ENCODE measurements around the gene GARRE1. TPM values are rescaled to one million over a fixed set of nuclear protein-coding genes. Genes with fewer than 3 reads are reported as not detected.
"Not testable (repeated sequence)": the region's sequence is repeated elsewhere in the genome, so short reads cannot be mapped to it uniquely, and the experiment has no call there.

The GARRE1 gene
- total and polyA plus RNA-seq, 2 of the 13 experiments (the other 11 are each of a cell fraction or from before 2014, with no cell fraction given): 8.0 to 11.7 TPM

- BruUV-seq (replicated peaks); DNase-seq (ENCODE audit: low spot score); intact Hi-C loops (cut with micrococcal nuclease; ENCODE audit: unreplicated experiment); H3K4me1 ChIP-seq (ENCODE audit: insufficient read depth, low read length); H3K9me3 ChIP-seq (ENCODE audit: low read length); H3K27me3 ChIP-seq (ENCODE audit: control insufficient read depth in 1 of 2, insufficient read depth in 2 of 2, low read length in 2 of 2); POLR2A ChIA-PET; CTCF ChIA-PET (ENCODE audit: low intra/inter-chr PET ratio, low total read pairs); H3K4me3 ChIP-seq (replicated peaks in 1 of 3; ENCODE audit: insufficient read depth in 1 of 3, low read depth in 2 of 3, low read length in 3 of 3); ATAC-seq; H4K20me1 ChIP-seq (ENCODE audit: insufficient read depth, low read length); H3K9ac ChIP-seq (ENCODE audit: insufficient read depth, low read depth, low read length); H3K27ac ChIP-seq (ENCODE audit: extremely low read length, insufficient read depth, low read length); H3K4me2 ChIP-seq (ENCODE audit: low read depth, low read length); in situ Hi-C loops (cut with HindIII; ENCODE audit: extremely low pct_ligation_motif_present, low pct_unique_long_range_greater_than_20kb); H2AFZ ChIP-seq (ENCODE audit: low read length); FAIRE-seq; H3K79me2 ChIP-seq (ENCODE audit: insufficient read depth, low read length): not testable (repeated sequence)
- peaks cover 3 to 50% of the 10 kb centered on the region in 2 experiments; a peak in 4 of 5 replicates for H3K36me3 ChIP-seq (replicated peaks in 1 of 2; ENCODE audit: control insufficient read depth in 1 of 2, insufficient read depth in 2 of 2, low read length in 2 of 2)
- WGBS (ENCODE audit: low lambda C conversion rate): 97% methylated on average over 7 of the region's 7 CpGs
Observed at GRCh38 chr19:34205324-34205723, 49.0 kb upstream of the GARRE1 start.

- Histone ChIP-seq H3K9ac (ENCODE audit: insufficient read depth, low read depth, low read length) (no peak overlapping the region), H3K79me2 (ENCODE audit: insufficient read depth, low read length) (no peaks in the 10 kb centered on the region), H3K9me3 (ENCODE audit: low read length) (no peaks in the 10 kb centered on the region), H3K36me3 (replicated peaks in 1 of 2; ENCODE audit: control insufficient read depth in 1 of 2, insufficient read depth in 2 of 2, low read length in 2 of 2) (peaks cover 4 to 57% of the 10 kb centered on the region in 2 experiments), H3K4me3 (replicated peaks in 1 of 3; ENCODE audit: insufficient read depth in 1 of 3, low read depth in 2 of 3, low read length in 3 of 3) (no peak overlapping the region), H3K27ac (ENCODE audit: extremely low read length, insufficient read depth, low read length) (no peak overlapping the region), H3K27me3 (ENCODE audit: control insufficient read depth in 1 of 2, insufficient read depth in 2 of 2, low read length in 2 of 2) (no peaks in the 10 kb centered on the region), H4K20me1 (ENCODE audit: insufficient read depth, low read length) (no peaks in the 10 kb centered on the region), H3K4me2 (ENCODE audit: low read depth, low read length) (no peak overlapping the region), H2AFZ (ENCODE audit: low read length) (no peak overlapping the region), H3K4me1 (ENCODE audit: insufficient read depth, low read length) (no peaks in the 10 kb centered on the region)
- intact Hi-C loops (cut with micrococcal nuclease; ENCODE audit: unreplicated experiment) (no loop called here), in situ Hi-C loops (cut with HindIII; ENCODE audit: extremely low pct_ligation_motif_present, low pct_unique_long_range_greater_than_20kb) (no loop called here)
- no peak for TF ChIP-seq ZNF260 (CRISPR knock-in tag; IDR thresholded peaks at IDR 0.05; ENCODE audit: borderline replicate concordance, low read depth)
- no peak for TF ChIP-seq ZNF580 (CRISPR knock-in tag; IDR thresholded peaks at IDR 0.05; ENCODE audit: borderline replicate concordance, low read depth)
- no peak for TF ChIP-seq ZZZ3 (CRISPR knock-in tag; IDR thresholded peaks at IDR 0.05; ENCODE audit: borderline replicate concordance)
- TF ChIP-seq RCOR2 (CRISPR knock-in tag; IDR thresholded peaks at IDR 0.05): no peak
- no peak for TF ChIP-seq ZKSCAN5 (CRISPR knock-in tag; IDR thresholded peaks at IDR 0.05)
- TF ChIP-seq ATAD3A (CRISPR knock-in tag; IDR thresholded peaks at IDR 0.05): no peak
- no peak for TF ChIP-seq KDM4B (CRISPR knock-in tag; IDR thresholded peaks at IDR 0.05)
- TF ChIP-seq ZMYM4 (CRISPR knock-in tag; IDR thresholded peaks at IDR 0.05): no peak
- TF ChIP-seq KLF16 (CRISPR knock-in tag; IDR thresholded peaks at IDR 0.05): no peak
- no peak for TF ChIP-seq SMYD3 (CRISPR knock-in tag; IDR thresholded peaks at IDR 0.05)
- no peak for TF ChIP-seq ZNF574 (CRISPR knock-in tag; IDR thresholded peaks at IDR 0.05)
- no peak for TF ChIP-seq MLLT10 (CRISPR knock-in tag; IDR thresholded peaks at IDR 0.05)
- TF ChIP-seq ZNF235 (CRISPR knock-in tag; IDR thresholded peaks at IDR 0.05; ENCODE audit: borderline replicate concordance): no peak
- no peak for TF ChIP-seq ZNF567 (CRISPR knock-in tag; IDR thresholded peaks at IDR 0.05; ENCODE audit: borderline replicate concordance)
- no peak for TF ChIP-seq FLYWCH1 (CRISPR knock-in tag; IDR thresholded peaks at IDR 0.05)
- TF ChIP-seq THAP11 (CRISPR knock-in tag; IDR thresholded peaks at IDR 0.05): no peak
- TF ChIP-seq RORA (CRISPR knock-in tag; IDR thresholded peaks at IDR 0.05): no peak
- TF ChIP-seq TEAD3 (CRISPR knock-in tag; optimal IDR thresholded peaks at IDR 0.05; ENCODE audit: borderline replicate concordance): no peak
- ATAC-seq (no peak), FAIRE-seq (no peak), DNase-seq (ENCODE audit: low spot score) (no peak)
- POLR2A ChIA-PET: no interaction called here
- CTCF ChIA-PET (ENCODE audit: low intra/inter-chr PET ratio, low total read pairs): no interaction called here
- BruUV-seq (replicated peaks): no TSS peak
- 100% methylated on average over 1 of the region's 1 CpG for WGBS (ENCODE audit: low lambda C conversion rate)
Observed at GRCh38 chr19:34208291-34208884, 46.0 kb upstream of the GARRE1 start.
